SK-N-SH treated with all-trans-retinoic acid at 6 μM for 48 hours (cell line): ENCODE data around the gene SEMA3E.

Source experiments
- BACH2 ChIP-seq: fragments of 250-450 bp; sonication (Bioruptor Pico); IDR thresholded peaks from 2 replicates; pipeline ENCODE4 v1.9.0; 2021; ENCODE audit warnings: mild to moderate bottlenecking, borderline replicate concordance
- CREB5 ChIP-seq: fragments of 250-450 bp; sonication (Bioruptor Pico); IDR thresholded peaks from 2 replicates; pipeline ENCODE4 v1.5.1; 2020; ENCODE audit warnings: low read depth, mild to moderate bottlenecking, moderate library complexity
- GLIS3 ChIP-seq: fragments of 250-450 bp; sonication (Bioruptor Pico); IDR thresholded peaks from 2 replicates; pipeline ENCODE4 v1.5.0; 2020; ENCODE audit warnings: mild to moderate bottlenecking, moderate library complexity
- ISL1 ChIP-seq: fragments of 250-450 bp; sonication (Bioruptor Pico); IDR thresholded peaks from 2 replicates; pipeline ENCODE4 v2.1.2; 2022; ENCODE audit warnings: mild to moderate bottlenecking, moderate library complexity
- PPARA ChIP-seq: fragments of 250-450 bp; sonication (Bioruptor Pico); IDR thresholded peaks from 2 replicates; pipeline ENCODE4 v1.5.0; 2020; ENCODE audit warnings: mild to moderate bottlenecking, borderline replicate concordance
- RARB ChIP-seq: fragments of 250-450 bp; sonication (Bioruptor Pico); IDR thresholded peaks from 2 replicates; pipeline ENCODE4 v1.8.0; 2021; ENCODE audit warnings: mild to moderate bottlenecking, moderate library complexity
- TCF4 ChIP-seq: fragments of 250-450 bp; sonication (Bioruptor Pico); IDR thresholded peaks from 2 replicates; pipeline ENCODE4 v1.8.0; 2021; ENCODE audit warnings: mild to moderate bottlenecking, moderate library complexity, borderline replicate concordance
- TOX ChIP-seq: fragments of 250-450 bp; sonication (Bioruptor Pico); IDR thresholded peaks from 2 replicates; pipeline ENCODE4 v1.8.0; 2021; ENCODE audit warnings: mild to moderate bottlenecking, moderate library complexity, borderline replicate concordance
- ZC3H10 ChIP-seq: fragments of 250-450 bp; sonication (Bioruptor Pico); IDR thresholded peaks from 2 replicates; pipeline ENCODE4 v1.5.1; 2021; ENCODE audit warnings: mild to moderate bottlenecking, moderate library complexity

- TF ChIP-seq PPARA (CRISPR knock-in tag) (no peak), BACH2 (CRISPR knock-in tag) (no peak), RARB (CRISPR knock-in tag) (no peak), GLIS3 (CRISPR knock-in tag) (no peak), CREB5 (CRISPR knock-in tag) (no peak), ZC3H10 (CRISPR knock-in tag) (no peak), TOX (no peak), ISL1 (no peak), TCF4 (CRISPR knock-in tag) (no peak)
Measured at GRCh38 chr7:83509255-83510021, 139.5 kb downstream of the SEMA3E start.
